GM18508 (cell line): ENCODE measurements around the gene SART3.

Experiments
- ATAC-seq: cut with Tn5 transposase; IDR thresholded peaks from one replicate; pipeline ENCODE4 v1.9.1; 2021; ENCODE audit warnings: moderate number of reproducible peaks; ENCODE audit not compliant: insufficient read depth, unreplicated experiment

SART3 gene

GRCh38 chr12:108526482-108527165 lies 34.3 kb downstream of the SART3 start:
- no peak for ATAC-seq

- no peak for ATAC-seq
Observed at GRCh38 chr12:108525681-108526080, 35.3 kb downstream of the SART3 start.

GRCh38 chr12:108523365-108523764 lies 37.6 kb downstream of the SART3 start:
- no peak for ATAC-seq

GRCh38 chr12:108519558-108519957 lies 41.4 kb downstream of the SART3 start:
- no peak for ATAC-seq

GRCh38 chr12:108518716-108519496 lies 42.1 kb downstream of the SART3 start:
- no peak for ATAC-seq

- ATAC-seq = no peak
Observed at GRCh38 chr12:108518101-108518715, 42.8 kb downstream of the SART3 start.

GRCh38 chr12:108517288-108518100 lies 43.5 kb downstream of the SART3 start:
- ATAC-seq = no peak

- ATAC-seq = no peak
Observed at GRCh38 chr12:108516511-108517275, 44.3 kb downstream of the SART3 start.

- ATAC-seq = no peak
Observed at GRCh38 chr12:108515916-108516315, 45.1 kb downstream of the SART3 start.

GRCh38 chr12:108514973-108515814 lies 45.8 kb downstream of the SART3 start, which contains the start of gene FICD:
Gene FICD (plus strand): TSS chr12:108515277. CDS start chr12:108516973, 1,696 bp downstream.
- ATAC-seq = peak; percentile 54

GRCh38 chr12:108514468-108514972 lies 46.5 kb downstream of the SART3 start:
- no peak for ATAC-seq

GRCh38 chr12:108511633-108512540 lies 49.1 kb downstream of the SART3 start:
- no peak for ATAC-seq

GRCh38 chr12:108510836-108511235 lies 50.1 kb downstream of the SART3 start:
- no peak for ATAC-seq

GRCh38 chr12:108509806-108510205 lies 51.2 kb downstream of the SART3 start:
- no peak for ATAC-seq

- no peak for ATAC-seq
Observed at GRCh38 chr12:108507971-108508642, 52.9 kb downstream of the SART3 start.

- ATAC-seq = no peak
Observed at GRCh38 chr12:108505129-108505528, 55.8 kb downstream of the SART3 start.

- no peak for ATAC-seq
Observed at GRCh38 chr12:108502922-108503321, 58.1 kb downstream of the SART3 start.
